GM12878 (cell line): Measurements from ENCODE around the gene CLEC17A. TPM values are rescaled to one million over a fixed set of nuclear protein-coding genes. Genes with fewer than 3 reads are reported as not detected.
"Not testable (repeated sequence)": the region's sequence is repeated elsewhere in the genome, so short reads cannot be mapped to it uniquely, and the experiment has no call there.

Experiments
- ATAC-seq: fragments of 200-7000 bp; cut with Tn5 transposase; 3 replicates; pipeline ENCODE4 v1.9.1; 2020; ENCODE audit warnings: mild to moderate bottlenecking, moderate library complexity
- BruUV-seq: library from RNA; stranded (reverse); fragments of 400-500 nt; replicated peaks from 2 replicates; lab custom pipeline; 2021; lab: Mats Ljungman, UMichigan
- CTCF ChIA-PET: fragments of 300-600 bp; sonication (Branson Sonifier 250); formaldehyde crosslinking; extraction: SDS; loops from one replicate; lab custom pipeline; 2021; ENCODE audit warnings: inconsistent platforms; lab: Yijun Ruan, JAX
- POLR2A ChIA-PET: fragments of 350-600 bp; formaldehyde crosslinking; extraction: SDS; loops from one replicate; lab custom pipeline; 2021; ENCODE audit warnings: inconsistent platforms; lab: Charles Lee
- RAD21 ChIA-PET: fragments of 300-600 bp; sonication (Branson Sonifier 250); formaldehyde crosslinking; loops from one replicate; lab custom pipeline; 2023; ENCODE audit warnings: antibody characterized with exemption; ENCODE audit not compliant: unreplicated experiment; lab: Charles Lee
- SMC1A ChIA-PET: fragments of 300-600 bp; sonication (Branson Sonifier 250); formaldehyde crosslinking; loops from one replicate; lab custom pipeline; 2023; ENCODE audit not compliant: unreplicated experiment, uncharacterized antibody; lab: Charles Lee
- DNase-seq: peaks from one replicate; pipeline ENCODE4 v3.0.0-alpha.2; 2011; ENCODE audit warnings: low read depth, low spot score
- FAIRE-seq: peaks from 3 replicates; lab custom pipeline; 2011; peaks lifted over from hg19 to GRCh38; lab: Jason Lieb, UNC
- H2AFZ ChIP-seq: 2 replicates; pipeline ENCODE4 v1.6.0; 2011; ENCODE audit warnings: low read depth, low read length, control low read depth; ENCODE audit not compliant: control insufficient read depth
- H3K27ac ChIP-seq: 2 replicates; pipeline ENCODE4 v1.5.1; 2011; ENCODE audit warnings: control low read depth; ENCODE audit not compliant: control insufficient read depth, insufficient read depth
- H3K27me3 ChIP-seq, 2 experiments: replicated peaks in 1 of 2; 2 replicates each; pipeline versions ENCODE4 v1.6.0 to v1.6.1; 2011; ENCODE audit warnings: low read length in 1 of 2; ENCODE audit not compliant: control insufficient read depth in 2 of 2, insufficient read depth in 2 of 2
- H3K36me3 ChIP-seq, 2 experiments: 2 replicates each; pipeline ENCODE4 v1.5.1; 2011; ENCODE audit warnings: low read length in 1 of 2; ENCODE audit not compliant: control insufficient read depth in 2 of 2, insufficient read depth in 2 of 2
- H3K4me1 ChIP-seq: 2 replicates; pipeline ENCODE4 v1.6.1; 2011; ENCODE audit warnings: mild to moderate bottlenecking, low read length, moderate library complexity, mixed read lengths; ENCODE audit not compliant: control insufficient read depth, insufficient read depth
- H3K4me2 ChIP-seq: 2 replicates; pipeline ENCODE4 v1.6.0; 2011; ENCODE audit warnings: control low read depth; ENCODE audit not compliant: control insufficient read depth, insufficient read depth
- H3K4me3 ChIP-seq: fragments of 200-600 bp; sonication (generic); 2 replicates; pipeline ENCODE4 v1.5.1; 2016
- H3K79me2 ChIP-seq: 2 replicates; pipeline ENCODE4 v1.6.0; 2011; ENCODE audit warnings: low read length; ENCODE audit not compliant: control insufficient read depth, insufficient read depth
- H3K9ac ChIP-seq: 2 replicates; pipeline ENCODE4 v1.8.0; 2011; ENCODE audit warnings: low read length, control low read depth, mixed read lengths; ENCODE audit not compliant: control insufficient read depth, insufficient read depth
- H3K9me3 ChIP-seq: replicated peaks from 3 replicates; pipeline ENCODE4 v1.5.1; 2011; ENCODE audit warnings: mild to moderate bottlenecking, low read length; ENCODE audit not compliant: control insufficient read depth, insufficient read depth
- H4K20me1 ChIP-seq: 2 replicates; pipeline ENCODE4 v1.6.0; 2011; ENCODE audit not compliant: control insufficient read depth, insufficient read depth
- DPF2 ChIP-seq: fragments of 450-650 bp; IDR thresholded peaks from 2 replicates; pipeline ENCODE4 v1.6.1; 2017; ENCODE audit warnings: mild to moderate bottlenecking
- HDGF ChIP-seq: fragments of 450-650 bp; IDR thresholded peaks from 2 replicates; pipeline ENCODE4 v1.6.1; 2016; ENCODE audit warnings: antibody characterized with exemption
- LARP7 ChIP-seq: fragments of 450-650 bp; IDR thresholded peaks from 2 replicates; pipeline ENCODE4 v1.6.1; 2017; ENCODE audit warnings: mild to moderate bottlenecking
- NFIC ChIP-seq: IDR thresholded peaks from 2 replicates; pipeline ENCODE4 v1.6.1; 2012; ENCODE audit warnings: low read depth, mild to moderate bottlenecking, inconsistent platforms, low read length, moderate library complexity
- PML ChIP-seq: IDR thresholded peaks from 2 replicates; pipeline ENCODE4 v1.6.1; 2012; ENCODE audit warnings: low read length, inconsistent platforms
- POLR2AphosphoS5 ChIP-seq: IDR thresholded peaks from 2 replicates; pipeline ENCODE4 v1.6.1; 2011; ENCODE audit warnings: mild to moderate bottlenecking, low read length, inconsistent platforms
- SPI1 ChIP-seq: IDR thresholded peaks from 2 replicates; pipeline ENCODE4 v1.6.1; 2011; ENCODE audit warnings: low read depth, mild to moderate bottlenecking, low read length, moderate library complexity, borderline replicate concordance; ENCODE audit not compliant: insufficient read depth
- TCF12 ChIP-seq: IDR thresholded peaks from 2 replicates; pipeline ENCODE4 v1.6.1; 2011; ENCODE audit warnings: low read depth, mild to moderate bottlenecking, low read length
- ZNF217 ChIP-seq: fragments of 450-650 bp; IDR thresholded peaks from 2 replicates; pipeline ENCODE4 v1.6.1; 2017; ENCODE audit warnings: antibody characterized with exemption, mild to moderate bottlenecking
- WGBS: methylation state at CpG from one replicate; pipeline ENCODE4 v1.1.6; 2016; ENCODE audit warnings: low lambda C conversion rate; ENCODE audit not compliant: insufficient replicate concordance, insufficient coverage; ENCODE audit errors: missing lambda C conversion rate; 5-methylcytosine and 5-hydroxymethylcytosine counted together
- in situ Hi-C: fragments of 300-500 bp; cut with MboI; formaldehyde crosslinking; loops from 9 replicates; pipeline ENCODE4 v1.14.3; 2018; ENCODE audit warnings: mixed read lengths
- intact Hi-C: fragments of 100-400 bp; cut with micrococcal nuclease; formaldehyde crosslinking; loops from one replicate; pipeline ENCODE4 v1.14.2; 2022; ENCODE audit not compliant: unreplicated experiment
- polyA plus RNA-seq, 11 experiments: library from polyadenylated mRNA; depleted of rRNA in 4 of 11; unstranded in 6 of 11; stranded (reverse) in 5 of 11; fragments of >200 nt; fragmentation: Nextera tagmentation in 4 of 11; fragmentation: Illumina TruSeq in 1 of 11; extraction: Ambion mirVana in 4 of 11; extraction: Trizol in 1 of 11; gene quantifications; 1 replicate in 1 of 11; 2 replicates in 10 of 11; pipeline versions ENCODE4 v1.2.1 to v1.2.3, GENCODE V29; 2011 to 2016; ENCODE audit warnings: inconsistent platforms in 2 of 11, missing spikeins in 2 of 11, low read depth in 1 of 11
- total RNA-seq, 4 experiments: library from RNA; depleted of rRNA in 3 of 4; stranded (reverse); fragments of >200 nt in 3 of 4; fragmentation: Illumina TruSeq in 1 of 4; extraction: Trizol in 1 of 4; gene quantifications; 2 replicates each; pipeline versions ENCODE4 v1.2.1 to v1.2.3, GENCODE V29; 2013 to 2021
- TF ChIP-seq, protein P1 (sequence below): fragments of 450-650 bp; IDR thresholded peaks from 2 replicates; pipeline ENCODE4 v1.6.1; 2016; ENCODE audit warnings: mild to moderate bottlenecking
- TF ChIP-seq, protein P2 (sequence below): IDR thresholded peaks from 2 replicates; pipeline ENCODE4 v1.6.1; 2012; ENCODE audit warnings: improper control_type of control experiment, low read depth, low read length; ENCODE audit not compliant: insufficient replicate concordance
- TF ChIP-seq, protein P3 (sequence below): fragments of 450-650 bp; conservative IDR thresholded peaks from 2 replicates; pipeline ENCODE4 v1.6.1; 2017; ENCODE audit warnings: mild to moderate bottlenecking, moderate library complexity

CLEC17A gene
- total and polyA plus RNA-seq, 10 of the 15 experiments (the other 5 are each of a cell fraction or from before 2014, with no cell fraction given) = 12.9 to 131 (median 97.3) TPM

DNA sequence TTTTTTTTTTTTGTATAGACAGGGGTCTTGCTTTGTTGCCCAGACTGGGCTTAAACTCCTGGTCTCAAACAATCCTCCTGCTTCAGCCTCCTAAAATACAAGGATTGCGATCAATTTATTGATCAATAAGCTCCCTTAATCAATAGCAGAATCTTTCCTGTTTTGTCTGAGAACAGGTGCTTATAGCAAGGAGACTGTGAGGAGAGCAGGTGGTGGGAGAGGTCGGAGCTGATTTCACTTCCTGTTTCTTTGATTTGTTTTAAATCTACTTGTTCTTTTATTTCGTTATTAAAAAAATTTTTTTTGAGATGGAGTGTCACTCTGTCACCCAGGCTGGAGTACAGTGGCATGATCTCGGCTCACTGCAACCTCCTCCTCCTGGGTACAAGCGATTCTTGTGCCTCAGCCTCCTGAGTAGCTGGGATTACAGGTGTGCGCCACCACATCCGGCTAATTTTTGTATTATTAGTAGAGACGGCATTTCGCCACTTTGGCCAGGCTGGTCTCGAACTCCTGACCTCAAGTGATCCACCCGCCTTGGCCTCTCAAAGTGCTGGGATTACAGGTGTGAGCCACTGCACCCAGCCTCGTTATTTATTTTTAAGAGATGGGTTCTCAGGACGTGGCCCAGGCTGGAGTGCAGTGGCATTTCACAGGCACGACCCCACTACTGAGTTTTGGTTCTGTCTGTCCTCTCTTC lies 30.7 kb downstream of the CLEC17A start:
- DNase-seq, H4K20me1 ChIP-seq, H3K27me3 ChIP-seq, BruUV-seq, H3K79me2 ChIP-seq, FAIRE-seq, in situ Hi-C loops, H3K9me3 ChIP-seq, H3K4me3 ChIP-seq, H3K9ac ChIP-seq, H2AFZ ChIP-seq: not testable (repeated sequence)
- peak; percentile 60; the same call in 1 of the 2 replicates for TF ChIP-seq TCF12
- peak; percentile 14; the same call in 1 of the 2 replicates for TF ChIP-seq PML
- TF ChIP-seq, protein P1, sequence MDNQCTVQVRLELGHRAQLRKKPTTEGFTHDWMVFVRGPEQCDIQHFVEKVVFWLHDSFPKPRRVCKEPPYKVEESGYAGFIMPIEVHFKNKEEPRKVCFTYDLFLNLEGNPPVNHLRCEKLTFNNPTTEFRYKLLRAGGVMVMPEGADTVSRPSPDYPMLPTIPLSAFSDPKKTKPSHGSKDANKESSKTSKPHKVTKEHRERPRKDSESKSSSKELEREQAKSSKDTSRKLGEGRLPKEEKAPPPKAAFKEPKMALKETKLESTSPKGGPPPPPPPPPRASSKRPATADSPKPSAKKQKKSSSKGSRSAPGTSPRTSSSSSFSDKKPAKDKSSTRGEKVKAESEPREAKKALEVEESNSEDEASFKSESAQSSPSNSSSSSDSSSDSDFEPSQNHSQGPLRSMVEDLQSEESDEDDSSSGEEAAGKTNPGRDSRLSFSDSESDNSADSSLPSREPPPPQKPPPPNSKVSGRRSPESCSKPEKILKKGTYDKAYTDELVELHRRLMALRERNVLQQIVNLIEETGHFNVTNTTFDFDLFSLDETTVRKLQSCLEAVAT = 0 out of 2 replicates have a peak, but pooled peaks have one; percentile 35
- TF ChIP-seq SPI1 = peak; percentile 89
- peak; percentile 51; the same call in 1 of the 2 replicates for TF ChIP-seq LARP7
- TF ChIP-seq NFIC = 0 out of 2 replicates have a peak, but pooled peaks have one; percentile 10
- TF ChIP-seq POLR2AphosphoS5 = 0 out of 2 replicates have a peak, but pooled peaks have one; percentile 26
- TF ChIP-seq HDGF = 0 out of 2 replicates have a peak, but pooled peaks have one; percentile 49
- peak; percentile 92 for TF ChIP-seq ZNF217
- TF ChIP-seq, protein P2, sequence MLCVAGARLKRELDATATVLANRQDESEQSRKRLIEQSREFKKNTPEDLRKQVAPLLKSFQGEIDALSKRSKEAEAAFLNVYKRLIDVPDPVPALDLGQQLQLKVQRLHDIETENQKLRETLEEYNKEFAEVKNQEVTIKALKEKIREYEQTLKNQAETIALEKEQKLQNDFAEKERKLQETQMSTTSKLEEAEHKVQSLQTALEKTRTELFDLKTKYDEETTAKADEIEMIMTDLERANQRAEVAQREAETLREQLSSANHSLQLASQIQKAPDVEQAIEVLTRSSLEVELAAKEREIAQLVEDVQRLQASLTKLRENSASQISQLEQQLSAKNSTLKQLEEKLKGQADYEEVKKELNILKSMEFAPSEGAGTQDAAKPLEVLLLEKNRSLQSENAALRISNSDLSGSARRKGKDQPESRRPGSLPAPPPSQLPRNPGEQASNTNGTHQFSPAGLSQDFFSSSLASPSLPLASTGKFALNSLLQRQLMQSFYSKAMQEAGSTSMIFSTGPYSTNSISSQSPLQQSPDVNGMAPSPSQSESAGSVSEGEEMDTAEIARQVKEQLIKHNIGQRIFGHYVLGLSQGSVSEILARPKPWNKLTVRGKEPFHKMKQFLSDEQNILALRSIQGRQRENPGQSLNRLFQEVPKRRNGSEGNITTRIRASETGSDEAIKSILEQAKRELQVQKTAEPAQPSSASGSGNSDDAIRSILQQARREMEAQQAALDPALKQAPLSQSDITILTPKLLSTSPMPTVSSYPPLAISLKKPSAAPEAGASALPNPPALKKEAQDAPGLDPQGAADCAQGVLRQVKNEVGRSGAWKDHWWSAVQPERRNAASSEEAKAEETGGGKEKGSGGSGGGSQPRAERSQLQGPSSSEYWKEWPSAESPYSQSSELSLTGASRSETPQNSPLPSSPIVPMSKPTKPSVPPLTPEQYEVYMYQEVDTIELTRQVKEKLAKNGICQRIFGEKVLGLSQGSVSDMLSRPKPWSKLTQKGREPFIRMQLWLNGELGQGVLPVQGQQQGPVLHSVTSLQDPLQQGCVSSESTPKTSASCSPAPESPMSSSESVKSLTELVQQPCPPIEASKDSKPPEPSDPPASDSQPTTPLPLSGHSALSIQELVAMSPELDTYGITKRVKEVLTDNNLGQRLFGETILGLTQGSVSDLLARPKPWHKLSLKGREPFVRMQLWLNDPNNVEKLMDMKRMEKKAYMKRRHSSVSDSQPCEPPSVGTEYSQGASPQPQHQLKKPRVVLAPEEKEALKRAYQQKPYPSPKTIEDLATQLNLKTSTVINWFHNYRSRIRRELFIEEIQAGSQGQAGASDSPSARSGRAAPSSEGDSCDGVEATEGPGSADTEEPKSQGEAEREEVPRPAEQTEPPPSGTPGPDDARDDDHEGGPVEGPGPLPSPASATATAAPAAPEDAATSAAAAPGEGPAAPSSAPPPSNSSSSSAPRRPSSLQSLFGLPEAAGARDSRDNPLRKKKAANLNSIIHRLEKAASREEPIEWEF = peak; percentile 98
- peak; percentile 93 for TF ChIP-seq DPF2
- TF ChIP-seq, protein P3, sequence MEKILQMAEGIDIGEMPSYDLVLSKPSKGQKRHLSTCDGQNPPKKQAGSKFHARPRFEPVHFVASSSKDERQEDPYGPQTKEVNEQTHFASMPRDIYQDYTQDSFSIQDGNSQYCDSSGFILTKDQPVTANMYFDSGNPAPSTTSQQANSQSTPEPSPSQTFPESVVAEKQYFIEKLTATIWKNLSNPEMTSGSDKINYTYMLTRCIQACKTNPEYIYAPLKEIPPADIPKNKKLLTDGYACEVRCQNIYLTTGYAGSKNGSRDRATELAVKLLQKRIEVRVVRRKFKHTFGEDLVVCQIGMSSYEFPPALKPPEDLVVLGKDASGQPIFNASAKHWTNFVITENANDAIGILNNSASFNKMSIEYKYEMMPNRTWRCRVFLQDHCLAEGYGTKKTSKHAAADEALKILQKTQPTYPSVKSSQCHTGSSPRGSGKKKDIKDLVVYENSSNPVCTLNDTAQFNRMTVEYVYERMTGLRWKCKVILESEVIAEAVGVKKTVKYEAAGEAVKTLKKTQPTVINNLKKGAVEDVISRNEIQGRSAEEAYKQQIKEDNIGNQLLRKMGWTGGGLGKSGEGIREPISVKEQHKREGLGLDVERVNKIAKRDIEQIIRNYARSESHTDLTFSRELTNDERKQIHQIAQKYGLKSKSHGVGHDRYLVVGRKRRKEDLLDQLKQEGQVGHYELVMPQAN = peak; percentile 52; the same call in 1 of the 2 replicates
- ChIA-PET CTCF (interaction anchor here (0.6 to 2.2 kb wide), 8 partner anchors 9 to 248 kb away, joined by 3 to 12 read pairs (median 4); no protein-coding TSS in a partner anchor), SMC1A (interaction anchor here (0.6 to 4.3 kb wide), 9 partner anchors 9 to 255 kb away, joined by 3 to 31 read pairs (median 4); partner anchors contain the start of gene ADGRE3), POLR2A (interaction anchor here (0.7 to 2.3 kb wide), 7 partner anchors 9 to 1040 kb away, joined by 3 to 11 read pairs (median 4); partner anchors contain the start of gene AKAP8L), RAD21 (interaction anchor here (1.4 to 3.3 kb wide), 6 partner anchors 9 to 76 kb away, joined by 5 to 28 read pairs (median 7); no protein-coding TSS in a partner anchor)
- H3K36me3 ChIP-seq = peaks cover 8 to 11% of the 10 kb centered on the region in 2 experiments
- peaks cover 20% of the 10 kb centered on the region for H3K4me1 ChIP-seq
- peak; percentile 39 for ATAC-seq
- WGBS = 56% methylated on average over 14 of the region's 14 CpGs
- peak overlapping the region; percentile 49 for H3K27ac ChIP-seq
- intact Hi-C loops = loop anchor here (10.0 kb wide), 1 partner anchor 71 kb away; no protein-coding TSS in a partner anchor
- H3K4me2 ChIP-seq = peak overlapping the region; percentile 35; the same call in 1 of the 2 replicates
